WTC11 (cell line): ENCODE data around the gene MRPL27. TPM values are rescaled to one million over a fixed set of nuclear protein-coding genes. Genes with fewer than 3 reads are reported as not detected.

Experiments
- CREB1 ChIP-seq: sonication (generic); formaldehyde crosslinking; IDR thresholded peaks from 2 replicates; pipeline ENCODE4 v1.8.0; 2023; ENCODE audit warnings: mild to moderate bottlenecking, missing genetic modification reagents
- CTCF ChIP-seq: fragments of 200-600 bp; IDR thresholded peaks from 2 replicates; pipeline ENCODE4 v1.8.0; 2022; ENCODE audit warnings: antibody characterized with exemption
- ESRRA ChIP-seq: sonication (generic); formaldehyde crosslinking; IDR thresholded peaks from 2 replicates; pipeline ENCODE4 v1.8.1; 2022; ENCODE audit warnings: mild to moderate bottlenecking, missing genetic modification reagents, borderline replicate concordance
- FOXJ3 ChIP-seq: sonication (generic); formaldehyde crosslinking; IDR thresholded peaks from 2 replicates; pipeline ENCODE4 v1.9.0; 2021; ENCODE audit warnings: missing genetic modification reagents, mild to moderate bottlenecking, borderline replicate concordance
- FOXK1 ChIP-seq: sonication (generic); formaldehyde crosslinking; IDR thresholded peaks from 2 replicates; pipeline ENCODE4 v1.8.0; 2022; ENCODE audit warnings: mild to moderate bottlenecking, moderate library complexity, missing genetic modification reagents
- FOXP1 ChIP-seq: sonication (generic); formaldehyde crosslinking; IDR thresholded peaks from 2 replicates; pipeline ENCODE4 v1.8.0; 2022; ENCODE audit warnings: missing genetic modification reagents, mild to moderate bottlenecking, moderate library complexity, borderline replicate concordance
- HMGXB4 ChIP-seq: sonication (generic); formaldehyde crosslinking; IDR thresholded peaks from 2 replicates; pipeline ENCODE4 v1.8.1; 2023; ENCODE audit warnings: mild to moderate bottlenecking, moderate library complexity, missing genetic modification reagents
- JUN ChIP-seq: sonication (generic); formaldehyde crosslinking; IDR thresholded peaks from 2 replicates; pipeline ENCODE4 v1.8.0; 2023; ENCODE audit warnings: mild to moderate bottlenecking, missing genetic modification reagents
- MAX ChIP-seq: sonication (generic); formaldehyde crosslinking; IDR thresholded peaks from 2 replicates; pipeline ENCODE4 v1.8.0; 2022; ENCODE audit warnings: mild to moderate bottlenecking, missing genetic modification reagents
- MLX ChIP-seq: sonication (generic); formaldehyde crosslinking; IDR thresholded peaks from 2 replicates; pipeline ENCODE4 v1.8.1; 2023; ENCODE audit warnings: mild to moderate bottlenecking, missing genetic modification reagents, moderate library complexity
- MYBL2 ChIP-seq: sonication (generic); formaldehyde crosslinking; IDR thresholded peaks from 2 replicates; pipeline ENCODE4 v1.8.1; 2023; ENCODE audit warnings: mild to moderate bottlenecking, moderate library complexity, missing genetic modification reagents
- NFATC4 ChIP-seq: fragments of 250-450 bp; sonication (Bioruptor Pico); IDR thresholded peaks from 2 replicates; pipeline ENCODE4 v1.9.0; 2021; ENCODE audit warnings: mild to moderate bottlenecking
- NFE2L1 ChIP-seq: sonication (generic); formaldehyde crosslinking; IDR thresholded peaks from 2 replicates; pipeline ENCODE4 v1.8.1; 2023; ENCODE audit warnings: missing genetic modification reagents
- NFYB ChIP-seq: sonication (generic); formaldehyde crosslinking; conservative IDR thresholded peaks from 2 replicates; pipeline ENCODE4 v1.8.0; 2022; ENCODE audit warnings: low read depth, missing genetic modification reagents
- PREB ChIP-seq: sonication (generic); formaldehyde crosslinking; IDR thresholded peaks from 2 replicates; pipeline ENCODE4 v1.8.1; 2022; ENCODE audit warnings: mild to moderate bottlenecking, missing genetic modification reagents, moderate library complexity, borderline replicate concordance
- PRRX2 ChIP-seq: fragments of 250-450 bp; sonication (Bioruptor Pico); IDR thresholded peaks from 2 replicates; pipeline ENCODE4 v1.8.0; 2021; ENCODE audit warnings: mild to moderate bottlenecking
- SMAD4 ChIP-seq: sonication (generic); formaldehyde crosslinking; IDR thresholded peaks from 2 replicates; pipeline ENCODE4 v1.8.0; 2022; ENCODE audit warnings: mild to moderate bottlenecking, missing genetic modification reagents
- SOX15 ChIP-seq: fragments of 250-450 bp; sonication (Bioruptor Pico); IDR thresholded peaks from 2 replicates; pipeline ENCODE4 v1.9.0; 2021; ENCODE audit warnings: mild to moderate bottlenecking
- STAT6 ChIP-seq: sonication (generic); formaldehyde crosslinking; conservative IDR thresholded peaks from 2 replicates; pipeline ENCODE4 v1.8.1; 2023; ENCODE audit warnings: mild to moderate bottlenecking, low read depth, missing genetic modification reagents, moderate library complexity
- USF2 ChIP-seq: sonication (generic); formaldehyde crosslinking; IDR thresholded peaks from 2 replicates; pipeline ENCODE4 v1.8.1; 2023; ENCODE audit warnings: mild to moderate bottlenecking, missing genetic modification reagents, moderate library complexity
- ZMAT4 ChIP-seq: fragments of 250-450 bp; sonication (Bioruptor Pico); IDR thresholded peaks from 2 replicates; pipeline ENCODE4 v1.9.0; 2021; ENCODE audit warnings: mild to moderate bottlenecking
- ZNF281 ChIP-seq: sonication (generic); formaldehyde crosslinking; IDR thresholded peaks from 2 replicates; pipeline ENCODE4 v1.8.0; 2023; ENCODE audit warnings: mild to moderate bottlenecking, missing genetic modification reagents
- ZNF425 ChIP-seq: fragments of 250-450 bp; sonication (Bioruptor Pico); conservative IDR thresholded peaks from 2 replicates; pipeline ENCODE4 v1.9.0; 2021; ENCODE audit warnings: mild to moderate bottlenecking
- total RNA-seq: library from RNA; stranded (reverse); gene quantifications from 3 replicates; pipeline ENCODE4 v1.2.3, GENCODE V29; 2021

MRPL27 gene
- total RNA-seq, 1 experiment from 2014 or later = 80.5 TPM

- TF ChIP-seq ZNF281 (peak; percentile 92), MLX (CRISPR knock-in tag) (0 out of 2 replicates have a peak, but pooled peaks have one; percentile 88), USF2 (CRISPR knock-in tag) (peak; percentile 29), PREB (CRISPR knock-in tag) (no peak; the same call in 1 of the 2 replicates), ZMAT4 (CRISPR knock-in tag) (no peak), FOXK1 (CRISPR knock-in tag) (peak; percentile 98), SOX15 (CRISPR knock-in tag) (no peak), HMGXB4 (CRISPR knock-in tag) (peak; percentile 99), MAX (CRISPR knock-in tag) (peak; percentile 98), FOXP1 (CRISPR knock-in tag) (peak; percentile 97), CREB1 (peak; percentile 97), ESRRA (CRISPR knock-in tag) (peak; percentile 86; the same call in 1 of the 2 replicates), JUN (CRISPR knock-in tag) (peak; percentile 86; the same call in 1 of the 2 replicates), NFYB (peak; percentile 17; the same call in 1 of the 2 replicates), PRRX2 (CRISPR knock-in tag) (no peak), CTCF (peak; percentile 98), FOXJ3 (CRISPR knock-in tag) (no peak), ZNF425 (no peak), NFATC4 (CRISPR knock-in tag) (no peak), NFE2L1 (CRISPR knock-in tag) (peak; percentile 89), MYBL2 (CRISPR knock-in tag) (peak; percentile 94), SMAD4 (CRISPR knock-in tag) (no peak), STAT6 (CRISPR knock-in tag) (no peak)
Observed at GRCh38 chr17:50397111-50397918, 24.3 kb upstream of the MRPL27 start, which contains the start of gene LRRC59 (continued).
